T47D (cell line): ENCODE results near the gene RRP1B.
"Not testable (repeated sequence)": the region's sequence is repeated elsewhere in the genome, so short reads cannot be mapped to it uniquely, and the experiment has no call there.

Source experiments
- DNase-seq, 2 experiments: peaks; one replicate each; pipeline versions ENCODE4 v3.0.0 to v3.0.0-alpha.2; 2011 to 2012; ENCODE audit warnings: low read depth in 1 of 2, low spot score in 1 of 2
- JUND ChIP-seq: IDR thresholded peaks from 2 replicates; pipeline ENCODE4 v1.6.1; 2012; ENCODE audit warnings: low read depth
- in situ Hi-C: cut with HindIII; loops from 2 replicates; pipeline ENCODE4 v1.10.0; 2016; ENCODE audit warnings: low sequenced_read_pairs, low pct_unique_long_range_greater_than_20kb

Gene RRP1B

GRCh38 chr21:43689556-43690337 is 30.4 kb downstream of the RRP1B start:
- DNase-seq: no peak
- no peak for TF ChIP-seq JUND
- in situ Hi-C loops: no loop called here

GRCh38 chr21:43690346-43690745 is 31.0 kb downstream of the RRP1B start:
- DNase-seq: no peak
- no peak for TF ChIP-seq JUND
- in situ Hi-C loops: no loop called here

GRCh38 chr21:43691086-43691795 is 31.9 kb downstream of the RRP1B start:
- no peak for DNase-seq
- TF ChIP-seq JUND: no peak

GRCh38 chr21:43691801-43692200 is 32.4 kb downstream of the RRP1B start:
- in situ Hi-C loops: no loop called here
- no peak for DNase-seq
- TF ChIP-seq JUND: no peak

More at GRCh38 chr21:43691086-43691795, 31.9 kb downstream of the RRP1B start:
- in situ Hi-C loops: no loop called here

- no peak for TF ChIP-seq JUND
- in situ Hi-C loops: no loop called here
- DNase-seq: no peak
These were observed 33.6 kb downstream of the RRP1B start for GRCh38 chr21:43692949-43693348.

GRCh38 chr21:43693981-43694380 is 34.6 kb downstream of the RRP1B start:
- no peak for DNase-seq
- in situ Hi-C loops: no loop called here
- no peak for TF ChIP-seq JUND

GRCh38 chr21:43694437-43695079 is 35.2 kb downstream of the RRP1B start:
- no peak for DNase-seq
- no peak for TF ChIP-seq JUND
- in situ Hi-C loops: no loop called here

GRCh38 chr21:43696214-43696613 is 36.9 kb downstream of the RRP1B start:
- in situ Hi-C loops: no loop called here
- DNase-seq: no peak
- no peak for TF ChIP-seq JUND

- in situ Hi-C loops: no loop called here
- TF ChIP-seq JUND: no peak
- no peak for DNase-seq
These were observed 38.6 kb downstream of the RRP1B start for GRCh38 chr21:43697758-43698643.

GRCh38 chr21:43699492-43699777 is 40.1 kb downstream of the RRP1B start:
- DNase-seq, in situ Hi-C loops: not testable (repeated sequence)

GRCh38 chr21:43699933-43700599 is 40.7 kb downstream of the RRP1B start:
- TF ChIP-seq JUND: no peak
- in situ Hi-C loops: no loop called here
- no peak for DNase-seq
